Activated CD4-positive, alpha-beta memory T cell treated with anti-CD3 and anti-CD28 coated beads for 36 hours (primary cell): ENCODE results near the gene TPI1. TPM values are rescaled to one million over a fixed set of nuclear protein-coding genes. Genes with fewer than 3 reads are reported as not detected.

ENCODE experiments used
- CTCF ChIA-PET: fragments of 350-600 bp; sonication (Branson Sonifier 250); formaldehyde crosslinking; loops from one replicate; lab custom pipeline; 2021; ENCODE audit warnings: antibody characterized with exemption, inconsistent platforms; lab: Charles Lee
- POLR2A ChIA-PET: fragments of 350-600 bp; sonication (Branson Sonifier 250); formaldehyde crosslinking; loops from one replicate; lab custom pipeline; 2021; ENCODE audit warnings: antibody characterized with exemption; lab: Charles Lee
- DNase-seq: peaks from one replicate; pipeline ENCODE4 v3.0.0-alpha.2; 2020
- H3K27ac Mint-ChIP-seq: one replicate; pipeline ENCODE4 v1.8.0; 2021; ENCODE audit warnings: mixed read lengths
- H3K27me3 Mint-ChIP-seq: one replicate; pipeline ENCODE4 v1.8.0; 2021; ENCODE audit warnings: mixed read lengths
- H3K36me3 Mint-ChIP-seq: one replicate; pipeline ENCODE4 v1.8.0; 2021; ENCODE audit warnings: mixed read lengths
- H3K4me1 Mint-ChIP-seq: one replicate; pipeline ENCODE4 v1.8.0; 2021; ENCODE audit warnings: low read depth, mixed read lengths
- H3K4me3 Mint-ChIP-seq: one replicate; pipeline ENCODE4 v1.8.0; 2021; ENCODE audit warnings: mild to moderate bottlenecking, mixed read lengths
- H3K9me3 Mint-ChIP-seq: one replicate; pipeline ENCODE4 v1.8.0; 2021; ENCODE audit warnings: mixed read lengths
- intact Hi-C: fragments of 100-400 bp; cut with micrococcal nuclease; formaldehyde crosslinking; loops from one replicate; pipeline ENCODE4 v1.15.1; 2023
- total RNA-seq, 2 experiments: library from RNA; stranded (reverse); gene quantifications; one replicate each; pipeline ENCODE4 v1.2.3, GENCODE V29; 2021

The TPI1 gene
- total RNA-seq, 2 experiments from 2014 or later = 1,432 to 1,495 TPM

- intact Hi-C loops = loop anchor here (5.0 kb wide), 1 partner anchor 423 kb away; no protein-coding TSS in a partner anchor
- Mint-ChIP-seq H3K9me3 (no peaks in the 10 kb centered on the region), H3K4me1 (peaks cover 29% of the 10 kb centered on the region), H3K27ac (peak overlapping the region; percentile 98), H3K36me3 (peaks cover 22% of the 10 kb centered on the region), H3K4me3 (peak overlapping the region; percentile 95), H3K27me3 (no peaks in the 10 kb centered on the region)
- DNase-seq = no peak
- ChIA-PET CTCF (interaction anchor here (1.1 to 6.5 kb wide), 5 partner anchors 15 to 42 kb away, joined by 5 to 74 read pairs (median 26); partner anchors contain the start of gene SPSB2), POLR2A (interaction anchor here (2.0 kb wide), 1 partner anchor 315 kb away, joined by 7 read pairs; the partner anchor contains the start of gene GAPDH)
These were observed 17.3 kb upstream of the TPI1 start for GRCh38 chr12:6849976-6850560.

- intact Hi-C loops = loop anchor here (1.0 to 5.0 kb wide), 4 partner anchors 161 to 423 kb away; partner anchors contain the start of genes CHD4, MRPL51 and ZNF384
- peak overlapping the region; percentile 98 for H3K27ac Mint-ChIP-seq
- H3K4me3 Mint-ChIP-seq = peak overlapping the region; percentile 95
- DNase-seq = no peak
- no peaks in the 10 kb centered on the region for H3K27me3 Mint-ChIP-seq
- H3K4me1 Mint-ChIP-seq = peaks cover 29% of the 10 kb centered on the region
- H3K36me3 Mint-ChIP-seq = peaks cover 27% of the 10 kb centered on the region
- POLR2A ChIA-PET = interaction anchor here (1.0 to 5.0 kb wide), 15 partner anchors 8 to 318 kb away, joined by 4 to 94 read pairs (median 7); partner anchors contain the start of genes C12orf57, CD4, COPS7A and GAPDH
- CTCF ChIA-PET = interaction anchor here (0.9 to 6.5 kb wide), 10 partner anchors 9 to 232 kb away, joined by 3 to 74 read pairs (median 14); partner anchors contain the start of genes MLF2, SPSB2 and TPI1
- H3K9me3 Mint-ChIP-seq = no peaks in the 10 kb centered on the region
These were observed 16.6 kb upstream of the TPI1 start for GRCh38 chr12:6850796-6851152.

GRCh38 chr12:6851153-6851920 lies 16.0 kb upstream of the TPI1 start, which contains the start of gene CDCA3:
TSS of gene CDCA3 (minus strand) at chr12:6851286. CDS start at chr12:6850952, 334 bp downstream.
- Mint-ChIP-seq H3K4me1 (peaks cover 29% of the 10 kb centered on the region), H3K27me3 (no peaks in the 10 kb centered on the region), H3K4me3 (peak within 1 kb of the TSS; percentile 95), H3K9me3 (no peaks in the 10 kb centered on the region), H3K27ac (peak within 1 kb of the TSS; percentile 98), H3K36me3 (peaks cover 29% of the 10 kb centered on the region)
- intact Hi-C loops = loop anchor here (1.0 to 5.0 kb wide), 4 partner anchors 162 to 424 kb away; partner anchors contain the start of genes CHD4, MRPL51 and ZNF384
- peak; percentile 97 for DNase-seq
- CTCF ChIA-PET = interaction anchor here (0.9 to 6.5 kb wide), 18 partner anchors 9 to 358 kb away, joined by 3 to 74 read pairs (median 5); partner anchors contain the start of genes MLF2, MRPL51, PTMS and SPSB2
- POLR2A ChIA-PET = interaction anchor here (0.8 to 5.0 kb wide), 25 partner anchors 8 to 381 kb away, joined by 3 to 94 read pairs (median 6); partner anchors contain the start of genes C12orf57, CD4, COPS7A and GAPDH

GRCh38 chr12:6851921-6852650 lies 15.2 kb upstream of the TPI1 start, which contains the start of gene USP5:
TSS of gene USP5 (plus strand) at chr12:6852150. CDS start at chr12:6852180, 30 bp downstream.
- H3K4me1 Mint-ChIP-seq = peaks cover 29% of the 10 kb centered on the region
- peak within 1 kb of the TSS; percentile 98 for H3K27ac Mint-ChIP-seq
- H3K27me3 Mint-ChIP-seq = no peaks in the 10 kb centered on the region
- no peaks in the 10 kb centered on the region for H3K9me3 Mint-ChIP-seq
- peak within 1 kb of the TSS; percentile 95 for H3K4me3 Mint-ChIP-seq
- H3K36me3 Mint-ChIP-seq = peaks cover 34% of the 10 kb centered on the region
- intact Hi-C loops = loop anchor here (1.0 to 5.0 kb wide), 14 partner anchors 17 to 425 kb away; partner anchors contain the start of genes C12orf57, CHD4, COPS7A and EMG1
- POLR2A ChIA-PET = interaction anchor here (0.8 to 5.0 kb wide), 28 partner anchors 9 to 382 kb away, joined by 3 to 94 read pairs (median 5); partner anchors contain the start of genes C12orf57, CD4, COPS7A and GAPDH
- CTCF ChIA-PET = interaction anchor here (0.6 to 6.5 kb wide), 23 partner anchors 12 to 359 kb away, joined by 3 to 74 read pairs (median 5); partner anchors contain the start of genes LPCAT3, MLF2, MRPL51 and PTMS
- DNase-seq = peak; percentile 99

- Mint-ChIP-seq H3K4me3 (peak overlapping the region; percentile 95), H3K9me3 (no peaks in the 10 kb centered on the region), H3K4me1 (peaks cover 29% of the 10 kb centered on the region), H3K27me3 (no peaks in the 10 kb centered on the region), H3K36me3 (peaks cover 37% of the 10 kb centered on the region), H3K27ac (peak overlapping the region; percentile 98)
- POLR2A ChIA-PET = interaction anchor here (0.9 to 5.0 kb wide), 22 partner anchors 8 to 383 kb away, joined by 3 to 94 read pairs (median 5); partner anchors contain the start of genes C12orf57, CD4, COPS7A and GNB3
- peak; percentile 89 for DNase-seq
- intact Hi-C loops = loop anchor here (1.0 to 5.0 kb wide), 11 partner anchors 16 to 426 kb away; partner anchors contain the start of genes C12orf57, COPS7A, EMG1 and GAPDH
- CTCF ChIA-PET = interaction anchor here (0.6 to 6.5 kb wide), 21 partner anchors 12 to 299 kb away, joined by 3 to 74 read pairs (median 5); partner anchors contain the start of genes LPCAT3, MLF2, PTMS and SPSB2
These were observed 14.5 kb upstream of the TPI1 start for GRCh38 chr12:6852651-6853354.

GRCh38 chr12:6853626-6854025 lies 13.7 kb upstream of the TPI1 start:
- intact Hi-C loops = loop anchor here (2.0 to 5.0 kb wide), 2 partner anchors 319 to 426 kb away; partner anchors contain the start of gene GAPDH
- peaks cover 29% of the 10 kb centered on the region for H3K4me1 Mint-ChIP-seq
- POLR2A ChIA-PET = interaction anchor here (1.1 to 5.0 kb wide), 9 partner anchors 14 to 245 kb away, joined by 3 to 94 read pairs (median 12); partner anchors contain the start of genes C12orf57, COPS7A, RNU7-1 and SPSB2
- DNase-seq = no peak
- H3K9me3 Mint-ChIP-seq = no peaks in the 10 kb centered on the region
- peak overlapping the region; percentile 95 for H3K4me3 Mint-ChIP-seq
- peaks cover 38% of the 10 kb centered on the region for H3K36me3 Mint-ChIP-seq
- CTCF ChIA-PET = interaction anchor here (0.9 to 6.5 kb wide), 7 partner anchors 14 to 111 kb away, joined by 3 to 74 read pairs (median 26); partner anchors contain the start of genes SPSB2 and TPI1
- H3K27me3 Mint-ChIP-seq = no peaks in the 10 kb centered on the region
- peak overlapping the region; percentile 98 for H3K27ac Mint-ChIP-seq

GRCh38 chr12:6854036-6854435 lies 13.3 kb upstream of the TPI1 start:
- no peak for DNase-seq
- Mint-ChIP-seq H3K4me3 (peak overlapping the region; percentile 95), H3K27me3 (no peaks in the 10 kb centered on the region), H3K4me1 (peaks cover 29% of the 10 kb centered on the region), H3K36me3 (peaks cover 42% of the 10 kb centered on the region), H3K9me3 (no peaks in the 10 kb centered on the region), H3K27ac (peak overlapping the region; percentile 98)
- ChIA-PET POLR2A (interaction anchor here (4.8 to 5.0 kb wide), 2 partner anchors 14 to 19 kb away, joined by 59 to 94 read pairs; partner anchors contain the start of genes SPSB2 and TPI1), CTCF (interaction anchor here (0.7 to 6.5 kb wide), 6 partner anchors 14 to 74 kb away, joined by 3 to 74 read pairs (median 16); partner anchors contain the start of genes SPSB2 and TPI1)
- intact Hi-C loops = loop anchor here (5.0 kb wide), 1 partner anchor 427 kb away; no protein-coding TSS in a partner anchor

- Mint-ChIP-seq H3K4me1 (peaks cover 21% of the 10 kb centered on the region), H3K36me3 (peaks cover 38% of the 10 kb centered on the region), H3K9me3 (no peaks in the 10 kb centered on the region), H3K27me3 (no peaks in the 10 kb centered on the region), H3K4me3 (no peak overlapping the region), H3K27ac (no peak overlapping the region)
- ChIA-PET CTCF (interaction anchor here (1.4 to 6.5 kb wide), 3 partner anchors 13 to 20 kb away, joined by 5 to 74 read pairs (median 49); partner anchors contain the start of genes SPSB2 and TPI1), POLR2A (interaction anchor here (4.8 to 5.0 kb wide), 2 partner anchors 12 to 18 kb away, joined by 59 to 94 read pairs; partner anchors contain the start of genes SPSB2 and TPI1)
- intact Hi-C loops = no loop called here
- no peak for DNase-seq
These were observed 12.0 kb upstream of the TPI1 start for GRCh38 chr12:6855322-6855721.

GRCh38 chr12:6858799-6859198 lies 8.5 kb upstream of the TPI1 start:
- POLR2A ChIA-PET = interaction anchor here (1.0 kb wide), 1 partner anchor 8 kb away, joined by 3 read pairs; no protein-coding TSS in a partner anchor
- intact Hi-C loops = no loop called here
- H3K36me3 Mint-ChIP-seq = peaks cover 54% of the 10 kb centered on the region

More at GRCh38 chr12:6858799-6859198, 8.5 kb upstream of the TPI1 start:
- CTCF ChIA-PET = no interaction called here
- no peaks in the 10 kb centered on the region for H3K9me3 Mint-ChIP-seq
- no peak overlapping the region for H3K27ac Mint-ChIP-seq
- no peaks in the 10 kb centered on the region for H3K27me3 Mint-ChIP-seq
- H3K4me3 Mint-ChIP-seq = no peak overlapping the region
- H3K4me1 Mint-ChIP-seq = peaks cover 11% of the 10 kb centered on the region
- no peak for DNase-seq
